ENCODE results near the gene CHCHD10.

CHCHD10 gene

DNA sequence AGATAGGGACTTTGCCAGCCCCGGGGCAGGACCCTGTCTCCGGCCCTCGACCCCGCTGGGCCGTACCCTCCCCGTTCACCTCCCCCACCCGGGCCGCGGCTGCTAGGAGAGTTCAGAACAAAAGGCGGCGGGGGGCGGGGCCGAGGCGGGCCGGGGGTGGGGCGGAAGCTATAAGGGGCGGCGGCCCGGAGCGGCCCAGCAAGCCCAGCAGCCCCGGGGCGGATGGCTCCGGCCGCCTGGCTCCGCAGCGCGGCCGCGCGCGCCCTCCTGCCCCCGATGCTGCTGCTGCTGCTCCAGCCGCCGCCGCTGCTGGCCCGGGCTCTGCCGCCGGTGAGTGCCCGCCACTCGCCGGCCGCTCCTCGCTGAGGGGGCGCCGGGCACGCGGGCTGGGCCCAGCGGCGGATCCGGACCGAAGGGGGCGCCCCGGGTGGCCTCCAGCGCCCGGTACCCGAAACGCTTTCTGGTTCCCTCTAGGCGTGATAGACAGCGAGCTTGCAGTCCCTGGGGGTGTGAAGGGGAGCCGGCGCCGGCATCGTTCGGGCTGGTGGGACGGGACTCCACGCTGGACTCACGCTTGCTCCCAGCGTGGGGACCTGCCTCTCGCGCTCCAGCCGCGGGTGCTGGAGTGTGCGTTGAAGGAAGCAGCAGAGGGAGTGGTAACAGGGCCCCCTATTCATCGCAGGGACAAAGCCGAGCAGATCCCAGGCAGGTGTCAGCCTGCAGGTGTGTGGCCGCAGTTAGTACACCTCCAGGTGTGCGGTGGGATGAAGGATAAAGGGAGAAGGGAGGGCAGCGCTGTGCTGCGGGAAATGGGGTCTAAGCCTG, 5.1 kb upstream of the CHCHD10 start, which contains the start of gene MMP11:
MMP11 (plus strand) TSS at position 201 of the 825 bp plus-strand sequence; CDS start at position 223, 22 bp downstream.
- no peak for DNase-seq (ENCODE audit: low read depth)

DNA sequence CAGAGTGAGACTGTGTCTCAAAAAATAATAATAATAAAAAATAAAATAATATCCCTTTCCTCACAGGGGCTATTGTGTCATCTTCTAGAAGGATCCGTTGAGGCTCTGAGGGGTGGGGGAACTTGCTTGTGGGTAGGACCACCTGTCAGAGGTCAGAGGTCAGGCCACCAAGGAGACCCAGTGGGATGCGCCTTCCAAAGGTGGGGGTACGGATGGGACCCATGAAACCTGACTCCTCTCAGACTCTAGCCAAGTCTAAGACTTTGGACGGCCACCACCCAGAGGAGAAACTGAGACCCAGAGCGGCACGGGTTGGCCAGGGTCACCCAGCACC, 4.5 kb upstream of the CHCHD10 start:
- DNase-seq (ENCODE audit: low read depth): no peak

DNA sequence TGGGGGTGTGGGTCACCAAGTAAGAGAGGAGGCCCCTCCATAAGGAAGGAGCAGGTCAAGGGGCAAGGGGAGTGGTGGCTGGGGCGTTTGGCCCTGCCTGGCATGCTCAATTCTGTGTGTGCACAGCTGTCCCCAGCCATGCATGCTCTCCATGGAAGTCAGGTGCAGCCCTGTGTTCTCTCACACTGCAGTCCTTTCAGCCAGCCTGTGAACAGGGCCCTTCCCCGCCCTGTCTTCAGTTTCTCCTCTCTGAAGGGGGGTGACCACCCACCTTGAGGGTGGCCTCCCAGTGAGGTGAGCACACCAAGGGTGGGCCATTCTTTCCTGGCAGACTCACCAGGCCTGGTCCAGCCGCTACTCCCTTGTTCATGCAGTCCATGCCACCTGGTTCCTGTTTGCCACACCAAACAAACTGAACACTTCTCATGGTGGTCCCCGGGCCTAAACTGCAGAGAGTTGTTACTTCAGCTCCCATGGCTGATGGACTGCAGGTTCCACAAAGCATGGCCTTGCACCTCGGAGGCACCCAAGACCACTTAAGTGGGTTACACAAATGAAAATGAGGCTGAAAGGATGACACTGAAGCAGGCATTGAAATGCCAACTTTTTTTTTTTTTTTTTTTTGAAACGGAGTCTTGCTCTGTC, 1.7 kb upstream of the CHCHD10 start:
- DNase-seq (ENCODE audit: low read depth): no peak

DNA sequence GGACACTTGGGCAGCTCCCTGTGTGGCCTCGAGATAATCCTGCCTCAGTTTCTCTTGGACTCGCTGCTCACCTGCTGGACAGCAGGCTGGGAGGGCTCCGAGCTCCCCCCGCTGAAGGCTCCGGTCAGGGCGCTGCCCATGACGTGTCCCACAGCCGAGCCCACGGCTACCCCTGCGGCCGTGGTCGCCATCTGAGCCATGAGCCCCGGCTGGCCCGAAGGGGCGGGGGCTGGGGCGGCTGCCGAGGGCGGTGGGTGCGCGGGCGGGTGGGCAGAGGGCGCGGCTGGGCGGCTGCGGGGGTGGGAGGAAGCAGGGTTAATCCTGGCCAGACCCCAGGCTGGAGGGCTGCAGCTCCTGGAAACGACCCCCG, 484 bp downstream of the CHCHD10 start:
- DNase-seq (ENCODE audit: low read depth): no peak

DNA sequence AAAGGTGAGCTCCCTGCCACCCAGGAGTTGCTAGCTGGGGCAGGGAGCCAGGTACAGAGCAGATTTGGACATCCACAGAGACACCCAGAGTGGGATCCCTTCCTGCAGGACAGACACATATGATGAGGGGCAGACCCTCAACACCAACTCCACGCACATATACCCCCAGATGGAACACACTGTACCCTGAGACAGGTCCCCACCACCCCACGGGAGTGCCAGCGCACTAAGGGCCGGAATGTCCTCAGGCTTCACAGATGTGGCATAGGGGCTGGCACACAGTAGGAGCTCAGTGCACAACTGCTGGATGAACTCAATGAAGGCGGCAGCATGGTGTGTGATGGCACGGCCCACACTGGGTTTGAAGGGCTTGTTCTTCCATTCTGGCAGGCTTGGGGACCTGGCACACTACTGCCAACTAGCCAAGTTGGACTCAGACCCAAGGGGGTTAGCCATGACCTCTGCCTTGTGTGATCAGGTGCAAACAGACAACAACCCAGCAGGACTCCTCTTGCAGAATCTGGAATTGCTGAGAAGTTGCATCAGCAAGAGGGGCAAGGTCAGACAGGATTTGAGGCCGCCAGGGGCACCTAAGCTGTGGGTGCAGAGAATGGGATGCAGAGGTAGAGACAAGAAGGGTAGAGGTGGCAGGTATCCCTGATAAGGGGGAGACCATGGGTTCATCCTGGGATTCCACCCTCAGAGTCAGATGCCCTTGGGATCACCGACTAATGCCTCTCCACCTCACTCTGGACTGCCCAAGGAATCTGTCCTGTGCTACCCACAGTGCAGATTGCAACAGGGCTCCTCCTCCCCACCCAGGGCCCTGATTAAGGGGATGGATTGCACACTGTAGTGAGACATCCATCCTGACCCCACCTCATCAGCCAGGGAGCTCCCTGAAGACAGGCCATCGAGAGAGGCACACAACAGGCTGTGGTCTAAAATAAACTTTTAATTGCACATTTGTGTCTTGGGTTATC, 2.6 kb downstream of the CHCHD10 start:
- no peak for DNase-seq (ENCODE audit: low read depth)

DNA sequence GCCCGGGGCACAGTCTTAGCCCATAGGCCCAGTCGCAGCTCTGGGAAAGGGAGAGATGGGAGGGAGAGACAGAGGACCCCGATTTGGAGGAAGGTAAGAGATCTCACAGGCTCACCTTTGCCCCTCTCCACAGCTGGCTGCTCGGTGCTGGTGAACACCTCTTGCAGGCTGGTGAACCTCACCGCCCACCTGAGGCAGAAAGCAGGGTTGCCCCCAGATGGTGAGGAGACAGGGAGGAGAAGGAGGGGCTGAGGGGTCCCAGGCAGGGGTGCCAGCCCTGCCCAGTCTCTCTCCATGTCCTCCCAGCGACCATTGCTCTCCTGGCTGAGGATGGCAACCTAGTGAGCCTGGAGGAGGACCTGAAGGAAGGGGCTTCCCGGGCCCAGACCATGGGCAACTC, 3.8 kb downstream of the CHCHD10 start:
- no peak for DNase-seq (ENCODE audit: low read depth)

DNA sequence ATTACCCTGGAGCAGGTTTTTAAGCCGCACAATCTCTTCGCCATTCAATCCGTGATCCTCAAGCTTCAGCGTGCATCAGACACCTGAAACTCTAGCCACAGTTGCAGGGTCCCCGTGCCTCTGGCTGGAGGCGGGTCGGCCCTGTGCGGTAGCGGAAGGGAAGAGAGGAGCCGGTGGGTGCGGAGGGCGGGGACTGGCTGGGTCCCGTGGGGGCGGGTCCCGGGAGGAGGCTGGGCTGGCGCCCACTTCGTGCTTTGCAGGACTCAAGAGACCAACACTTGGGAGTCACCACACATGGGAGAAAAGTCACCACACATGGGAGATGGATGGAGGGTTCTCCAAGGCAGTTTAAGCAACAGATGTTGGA, 4.2 kb downstream of the CHCHD10 start:
- no peak for DNase-seq (ENCODE audit: low read depth)

DNA sequence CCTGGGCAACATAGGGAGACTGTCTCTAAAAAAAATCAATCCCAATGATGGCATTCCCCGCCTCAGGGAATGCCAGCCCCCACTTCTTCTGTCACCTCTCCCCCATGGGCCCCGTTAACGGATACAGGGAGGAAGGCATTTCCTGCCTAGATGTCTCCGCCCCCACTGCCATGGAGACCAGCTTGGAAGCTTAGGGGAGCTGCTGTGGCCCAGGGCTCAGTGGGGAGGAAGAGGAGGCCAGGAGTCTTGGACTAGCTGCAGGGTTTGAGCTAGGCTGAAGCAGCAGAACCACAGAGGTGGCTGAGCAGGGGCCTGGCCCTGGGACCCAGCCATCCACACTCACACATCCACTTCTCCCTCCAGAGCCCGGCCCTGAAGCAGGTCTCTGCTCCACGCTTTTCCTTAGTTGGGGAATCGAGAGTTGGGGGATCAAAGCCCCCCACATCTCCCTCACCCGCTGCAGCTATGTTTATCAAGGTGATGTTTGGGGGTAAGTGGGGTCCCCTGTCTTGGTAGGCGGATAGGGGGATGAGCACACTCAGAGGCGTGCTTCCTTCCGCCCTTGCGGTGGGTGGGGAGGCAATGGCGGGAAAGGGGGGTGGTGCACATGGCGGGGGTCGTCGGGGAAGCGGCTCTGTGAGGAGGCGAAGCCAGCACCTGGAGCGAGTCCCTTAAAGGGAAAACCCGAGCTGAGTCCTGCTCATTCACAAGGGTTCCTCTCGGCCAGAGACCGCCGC, 4.8 kb downstream of the CHCHD10 start, which contains the start of gene C22orf15:
C22orf15 (plus strand) TSS at position 149 of the 737 bp plus-strand sequence; CDS start at position 466, 317 bp downstream.
- DNase-seq (ENCODE audit: low read depth): no peak

DNA sequence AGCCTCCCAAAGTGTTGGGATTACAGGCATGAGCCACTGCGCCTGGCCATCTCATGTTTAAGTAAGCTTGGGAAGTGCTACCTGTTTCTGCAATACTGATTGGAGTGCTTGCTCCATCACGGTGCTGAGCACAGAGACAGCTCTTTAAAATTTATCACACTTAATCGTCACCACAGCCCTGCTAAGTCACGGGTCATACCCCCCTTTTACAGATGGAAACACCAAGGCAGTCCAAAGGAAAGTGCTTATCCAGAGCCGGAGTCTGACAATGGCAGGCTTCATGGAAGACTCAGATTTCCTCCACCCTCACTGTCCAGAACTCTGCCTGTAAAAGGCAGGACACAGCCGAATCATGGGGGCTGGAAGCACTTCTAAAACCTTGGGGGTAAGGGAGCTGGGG, 7.7 kb downstream of the CHCHD10 start:
- DNase-seq (ENCODE audit: low read depth): no peak

DNA sequence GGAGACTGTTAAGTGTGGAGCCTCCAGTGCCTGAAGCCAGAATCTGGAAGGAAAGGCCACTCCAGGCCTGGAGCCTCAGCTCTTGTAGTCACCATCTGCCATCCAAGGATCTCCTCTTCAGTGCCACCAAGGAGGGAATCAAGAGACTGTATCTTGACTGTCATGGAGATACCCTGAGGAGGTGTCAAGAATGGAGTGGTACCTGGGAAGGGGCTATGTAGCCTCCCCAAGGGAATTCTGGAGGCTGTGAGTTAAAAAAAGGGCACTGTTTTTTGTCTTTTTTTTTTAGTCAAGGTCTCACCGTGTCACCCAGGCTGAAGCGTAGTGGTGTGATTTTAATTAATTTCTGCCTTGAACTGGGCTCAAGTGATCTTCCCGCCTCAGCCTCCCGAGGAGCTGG, 8.2 kb downstream of the CHCHD10 start:
- DNase-seq (ENCODE audit: low read depth): no peak

DNA sequence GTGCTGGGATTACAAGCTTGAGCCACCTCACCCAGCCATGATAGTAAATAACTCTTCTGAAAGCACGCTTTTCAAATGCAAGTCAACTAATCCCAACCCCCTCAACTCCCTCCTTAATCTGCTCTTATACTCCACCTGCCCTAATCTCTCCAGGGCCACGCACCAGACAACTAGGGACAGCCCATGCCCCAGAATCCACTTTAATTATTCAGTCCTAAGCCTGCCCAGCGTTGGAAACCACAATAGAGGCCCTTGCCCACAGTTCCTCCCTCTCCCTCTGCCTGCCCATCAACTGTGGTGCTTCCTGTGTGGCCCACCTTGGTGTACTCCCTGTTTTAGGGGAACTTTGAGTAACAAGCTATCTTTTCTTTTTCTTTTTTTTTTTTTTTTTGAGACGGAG, 10.9 kb downstream of the CHCHD10 start:
- DNase-seq (ENCODE audit: low read depth): no peak

DNA sequence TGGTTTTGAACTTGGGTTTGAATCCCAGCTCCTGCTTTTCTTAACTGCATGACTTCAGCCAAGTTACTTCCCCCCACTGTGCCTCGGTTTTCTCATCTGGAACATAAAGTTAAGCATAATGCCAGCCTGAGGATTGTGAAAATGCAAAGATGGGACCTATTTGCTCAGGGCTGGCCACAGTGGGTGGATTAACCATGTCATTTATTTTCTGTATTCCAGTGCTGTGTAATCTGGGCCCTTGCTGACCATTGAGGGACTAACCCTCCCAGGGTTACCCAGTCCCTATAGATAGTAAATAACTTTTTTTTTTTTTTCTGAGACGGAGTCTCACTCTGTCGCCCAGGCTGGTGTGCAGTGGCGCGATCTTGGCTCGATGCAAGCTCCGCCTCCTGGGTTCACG, 12.1 kb downstream of the CHCHD10 start:
- DNase-seq (ENCODE audit: low read depth): no peak

DNA sequence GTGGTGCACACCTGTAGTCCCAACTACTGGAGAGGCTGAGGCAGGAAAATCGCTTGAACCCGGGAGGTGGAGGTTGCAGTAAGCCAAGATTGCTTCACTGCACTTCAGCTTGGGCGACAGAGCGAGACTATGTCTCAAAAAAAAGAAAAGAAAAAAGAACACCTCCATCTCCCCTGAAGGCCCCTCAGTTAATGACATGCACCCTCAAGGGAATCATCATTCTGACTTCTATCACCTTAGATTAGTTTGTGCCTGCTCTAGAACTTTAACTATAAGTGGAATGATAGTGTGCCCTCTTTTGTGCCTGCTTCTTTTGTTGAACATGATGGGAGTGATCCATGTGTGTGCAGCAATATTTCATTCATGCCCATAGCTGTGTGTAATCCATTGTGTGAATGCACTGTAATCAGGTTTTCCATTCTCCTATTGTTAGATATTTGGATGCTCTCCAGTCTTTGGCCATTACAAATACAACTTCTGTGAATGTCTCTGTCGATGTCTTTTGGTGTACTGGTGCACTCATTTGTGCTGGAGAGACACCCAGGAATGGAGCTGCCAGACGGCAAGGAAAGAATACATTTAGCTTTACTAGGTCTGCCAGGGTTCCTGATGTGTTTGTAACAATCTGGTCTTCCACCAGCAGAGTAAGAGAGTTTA, 12.7 kb downstream of the CHCHD10 start:
- DNase-seq (ENCODE audit: low read depth): no peak

DNA sequence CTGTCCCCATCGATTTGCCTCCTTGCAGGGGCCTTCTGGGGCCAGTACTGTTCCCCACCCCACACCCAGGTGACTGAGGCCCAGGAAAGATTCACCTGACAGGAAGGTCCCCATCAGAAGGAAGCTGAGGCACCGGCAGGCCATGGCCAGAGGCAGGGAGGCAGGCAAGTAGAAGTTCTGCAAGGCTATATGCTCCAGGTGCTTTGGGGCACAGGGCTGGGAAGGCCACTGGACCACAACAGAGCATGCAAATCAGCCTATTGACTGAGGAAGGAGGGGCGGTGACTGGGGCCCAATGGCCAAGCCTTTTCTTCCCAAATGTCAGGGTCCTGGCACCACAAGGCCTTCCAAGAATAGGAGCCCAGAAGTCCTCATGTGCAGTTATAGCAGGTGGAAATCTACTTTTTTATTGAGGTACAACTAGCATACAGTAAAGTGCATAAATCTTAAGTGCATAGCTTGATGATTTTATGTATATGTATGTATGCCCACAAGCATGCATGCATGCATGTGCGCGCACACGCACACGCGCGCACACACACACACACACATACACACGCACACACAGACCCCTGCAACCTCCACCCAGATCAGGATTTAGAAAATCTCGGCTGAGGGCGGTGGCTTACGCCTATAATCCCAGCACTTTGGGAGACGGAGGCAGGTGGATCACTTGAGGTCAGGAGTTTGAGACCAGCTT, 13.4 kb downstream of the CHCHD10 start, which contains the start of gene VPREB3:
VPREB3 (minus strand) TSS at position 206 of the 700 bp plus-strand sequence; CDS start at position 144, 62 bp downstream.
- no peak for DNase-seq (ENCODE audit: low read depth)

DNA sequence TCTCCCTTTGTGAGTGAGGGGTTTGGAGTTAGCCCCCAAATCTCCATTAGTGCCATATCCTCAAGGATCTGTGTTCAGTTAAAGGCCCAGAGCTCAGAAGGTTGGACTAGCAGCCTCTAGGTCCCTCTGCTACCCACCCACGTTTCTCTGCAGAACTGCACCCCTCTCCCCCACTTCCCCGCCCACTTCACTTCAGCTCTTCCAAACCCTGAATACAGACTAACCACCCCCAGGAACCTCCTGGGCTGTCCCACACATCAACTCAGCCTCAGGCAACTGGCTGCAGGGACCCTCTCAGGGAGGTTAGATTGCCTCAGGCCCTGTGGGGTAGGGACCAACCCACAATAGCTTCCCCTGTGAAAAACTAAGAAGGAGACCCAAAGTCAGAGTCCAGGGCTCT, 14.4 kb downstream of the CHCHD10 start:
- DNase-seq (ENCODE audit: low read depth): no peak

DNA sequence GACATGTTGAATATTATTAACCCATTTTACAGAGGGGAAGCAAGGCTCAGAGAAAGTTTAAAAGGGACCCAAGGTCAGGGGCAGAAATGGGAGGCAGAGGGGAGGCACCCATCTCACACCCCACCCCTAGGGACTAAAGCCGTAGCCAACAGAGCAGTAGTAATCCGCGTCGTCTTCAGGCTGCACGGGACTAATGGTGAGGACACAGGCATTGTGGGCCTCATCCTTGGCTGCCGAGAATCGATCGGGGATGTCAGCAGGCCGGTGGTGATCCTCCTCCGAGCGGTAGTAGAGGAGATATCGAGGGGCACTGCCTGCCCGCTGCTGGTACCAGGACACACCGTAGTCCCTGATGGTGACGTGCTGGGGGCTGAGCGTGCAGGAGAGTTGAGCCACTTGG, 15.0 kb downstream of the CHCHD10 start:
- no peak for DNase-seq (ENCODE audit: low read depth)

DNA sequence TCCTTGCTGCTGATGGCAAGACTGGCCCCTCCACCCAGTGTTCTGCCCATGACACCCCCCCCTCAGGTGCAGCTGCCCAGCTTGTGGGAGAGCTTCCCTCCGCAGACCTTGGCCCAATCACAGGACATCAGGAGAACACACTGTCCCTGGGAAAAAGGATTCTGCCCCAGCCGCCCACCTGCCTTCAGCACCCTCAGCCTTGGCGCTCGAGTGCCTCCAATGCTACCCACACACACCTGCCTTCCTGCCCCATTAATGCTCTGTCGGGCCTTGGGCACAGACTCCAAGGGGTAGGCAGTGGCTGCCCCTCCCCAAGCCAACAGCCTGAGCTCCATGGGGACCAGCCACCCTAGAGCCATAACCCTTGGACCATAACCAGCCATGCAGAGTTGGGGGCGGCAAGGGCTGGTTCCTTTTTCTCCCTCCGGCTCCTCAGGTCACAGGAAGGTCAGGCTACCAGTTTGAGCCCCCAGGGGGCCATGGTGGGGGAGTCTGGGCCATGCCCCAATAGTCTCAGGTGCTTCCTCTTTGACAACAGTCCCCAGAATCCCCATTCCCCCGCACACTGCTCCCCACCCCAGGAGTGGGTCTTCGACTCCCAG, 15.6 kb downstream of the CHCHD10 start:
- DNase-seq (ENCODE audit: low read depth): no peak

DNA sequence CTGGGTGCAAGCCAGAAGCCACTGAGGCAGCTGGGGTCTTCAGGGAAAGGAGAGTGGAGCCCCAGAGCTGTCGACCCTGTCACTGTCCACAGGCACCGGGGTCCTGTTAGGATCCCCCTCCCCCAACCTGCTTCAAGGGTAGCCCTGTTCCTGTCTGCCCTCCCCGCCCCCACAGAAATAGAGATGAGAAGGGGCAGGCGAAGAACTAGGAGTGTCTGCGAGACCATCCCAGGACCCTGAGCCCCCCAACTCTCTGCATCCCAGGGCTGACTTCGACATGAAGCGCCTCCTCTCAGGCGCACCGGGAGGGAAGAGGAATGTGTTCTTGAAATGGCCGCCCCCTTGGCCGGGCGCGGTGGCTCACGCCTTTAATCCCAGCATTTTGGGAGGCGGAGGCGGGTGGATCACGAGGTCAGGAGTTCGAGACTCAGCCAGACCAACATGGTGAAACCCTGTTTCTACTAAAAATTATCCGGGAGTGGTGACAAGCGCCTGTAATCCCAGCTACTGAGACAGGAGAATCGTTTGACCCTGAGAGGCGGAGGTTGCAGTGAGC, 16.3 kb downstream of the CHCHD10 start:
- no peak for DNase-seq (ENCODE audit: low read depth)

DNA sequence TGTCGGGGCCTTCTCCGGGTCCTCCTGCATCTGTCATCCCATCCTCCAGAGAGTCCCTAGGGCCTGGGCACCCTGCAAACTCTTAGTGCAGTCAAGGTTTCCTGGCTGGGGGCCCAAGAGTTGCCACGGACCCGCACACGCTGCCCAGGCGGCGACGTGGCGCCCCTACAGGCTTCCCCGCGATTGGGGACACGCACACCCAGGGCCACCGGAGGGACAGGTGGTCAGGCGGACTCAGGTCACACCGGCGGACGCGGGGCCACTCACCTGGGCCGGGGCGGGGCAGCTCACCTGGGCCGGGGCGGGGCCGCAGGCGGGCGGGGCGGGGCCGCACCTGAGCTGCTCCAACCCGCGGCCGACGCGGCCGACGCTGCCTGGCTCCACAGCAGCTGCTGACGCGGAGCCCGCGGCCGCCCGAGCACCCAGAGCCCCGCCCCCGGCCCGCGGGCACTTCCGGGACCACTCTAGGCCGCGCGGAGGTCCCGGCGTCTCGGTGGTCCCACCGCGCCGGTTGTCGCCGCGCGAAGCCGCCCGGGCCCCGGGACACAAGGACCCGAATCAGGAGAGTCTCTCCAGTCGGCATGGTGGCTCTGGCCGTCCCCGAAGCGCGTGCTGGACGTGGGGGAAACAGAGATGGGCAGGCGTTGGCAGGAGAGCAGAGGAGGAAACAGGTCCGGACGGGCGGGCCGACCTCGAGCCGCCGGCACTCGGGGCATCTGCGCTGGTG, 16.9 kb downstream of the CHCHD10 start, which contains the start of gene ZNF70:
ZNF70 (minus strand) TSS at position 399 of the 727 bp plus-strand sequence. CDS start 5,972 bp downstream, outside the sequence.
- peak; percentile 58 for DNase-seq (ENCODE audit: low read depth)
